GM19240 (cell line): ENCODE measurements around the gene ZCCHC24.
"Not testable (repeated sequence)": the region's sequence is repeated elsewhere in the genome, so short reads cannot be mapped to it uniquely, and the experiment has no call there.

Experiments
- DNase-seq: peaks from one replicate; pipeline ENCODE4 v3.0.0; 2011; ENCODE audit warnings: low spot score; ENCODE audit not compliant: insufficient read length

The ZCCHC24 gene

GRCh38 chr10:79346388-79347225, 98.8 kb downstream of the ZCCHC24 start:
- no peak for DNase-seq

- no peak for DNase-seq
Measured at GRCh38 chr10:79346012-79346340, 99.4 kb downstream of the ZCCHC24 start.

DNA sequence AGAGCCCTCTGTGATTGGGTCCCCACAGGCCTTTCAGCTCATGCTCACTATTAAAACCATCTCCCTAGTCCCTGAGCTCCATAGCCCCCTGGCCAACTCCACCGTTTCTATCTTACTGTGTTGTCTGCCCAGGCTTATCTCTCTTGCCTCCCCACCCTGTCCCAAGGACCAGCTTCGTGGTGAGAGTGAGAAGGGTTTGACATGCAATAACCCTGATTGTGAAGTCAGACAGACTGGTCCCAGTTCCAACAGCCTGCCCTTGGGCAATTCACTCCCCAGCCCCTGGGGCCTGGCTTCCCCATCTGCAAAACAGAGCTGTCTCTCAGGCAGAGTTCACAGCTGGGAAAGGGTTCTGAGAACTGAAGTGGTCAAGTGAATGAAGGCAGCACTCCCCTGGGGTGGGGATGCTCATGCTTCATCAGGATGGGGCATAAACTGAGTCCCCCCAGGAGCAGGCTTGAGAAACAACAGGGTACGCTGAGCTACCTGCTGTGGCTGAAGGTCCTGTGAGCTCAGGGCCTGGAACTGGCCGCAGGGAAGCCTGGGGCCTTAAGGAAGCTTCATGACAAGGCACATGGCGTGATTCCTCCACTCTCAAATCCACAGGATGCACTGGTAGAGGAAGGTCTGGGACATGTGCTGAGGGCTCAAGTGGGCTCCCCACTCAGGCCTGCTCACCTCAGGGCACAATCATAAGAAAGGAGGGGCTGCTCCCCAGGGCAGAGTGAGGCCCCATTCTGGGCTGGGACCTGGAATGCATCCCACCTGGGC, 100.0 kb downstream of the ZCCHC24 start:
- no peak for DNase-seq

- DNase-seq: no peak
Measured at GRCh38 chr10:79344502-79345195, 100.8 kb downstream of the ZCCHC24 start.

DNA sequence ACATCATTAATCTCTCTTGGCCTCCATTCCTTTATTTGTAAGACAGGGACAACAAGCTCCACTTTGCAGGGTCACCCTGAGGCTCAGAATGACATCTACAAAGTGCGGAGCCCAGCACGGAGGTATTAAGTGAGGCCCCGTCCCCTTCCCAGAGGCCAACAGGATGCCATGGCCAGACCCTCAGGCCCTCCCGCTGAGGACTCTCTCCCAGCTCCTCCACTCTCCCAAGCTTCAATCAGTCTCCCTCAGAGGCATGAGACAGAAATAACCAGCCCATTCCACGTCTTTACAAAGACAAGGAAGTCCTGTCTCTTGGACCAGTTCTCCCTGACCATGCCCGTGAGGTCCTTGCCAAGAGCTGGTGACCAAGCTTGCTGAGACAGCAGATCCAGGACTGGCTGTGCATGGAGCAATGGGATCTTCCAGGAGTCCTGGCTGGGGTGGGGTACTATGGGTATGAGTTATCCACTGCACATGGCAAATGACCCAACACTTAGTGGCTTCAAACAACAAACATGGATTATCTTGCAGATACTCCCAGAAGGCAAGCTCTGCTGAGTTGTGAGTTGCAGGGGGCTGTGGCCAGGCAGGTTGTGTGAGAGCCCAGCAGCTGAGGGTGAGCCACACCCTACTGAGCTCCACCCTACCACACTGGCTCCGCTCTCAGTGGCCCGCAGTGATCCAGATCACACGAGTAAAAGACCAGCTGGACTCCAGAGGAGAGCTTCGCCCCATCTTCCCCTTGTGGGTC, 102.4 kb downstream of the ZCCHC24 start:
- DNase-seq: no peak

DNA sequence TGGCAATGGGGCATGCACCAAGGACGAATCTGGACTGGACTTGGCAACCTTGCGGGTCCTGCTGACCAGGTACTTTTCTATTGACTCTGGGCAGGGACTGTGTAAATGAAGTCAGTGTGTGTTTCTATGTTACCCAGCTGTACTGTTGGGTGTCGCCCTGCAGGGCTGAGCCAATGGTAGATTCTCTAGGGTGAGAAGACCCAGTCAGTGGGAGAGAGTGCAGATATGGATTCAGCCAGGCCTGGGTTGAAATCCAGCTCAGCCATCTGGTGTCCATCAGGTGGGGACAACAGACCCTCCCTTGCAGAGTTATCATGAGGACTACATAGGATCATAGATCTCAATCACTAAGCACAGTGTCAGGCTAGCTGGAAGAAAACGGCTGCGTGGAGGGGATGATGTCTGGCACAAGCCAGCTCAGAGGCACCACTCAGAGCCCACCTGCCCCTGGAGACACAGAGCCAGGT, 103.1 kb downstream of the ZCCHC24 start:
- no peak for DNase-seq

- DNase-seq: no peak
Measured at GRCh38 chr10:79340646-79341244, 104.7 kb downstream of the ZCCHC24 start.

GRCh38 chr10:79339266-79339665, 106.2 kb downstream of the ZCCHC24 start:
- DNase-seq: no peak

GRCh38 chr10:79337783-79338469, 107.5 kb downstream of the ZCCHC24 start:
- DNase-seq: not testable (repeated sequence)

DNA sequence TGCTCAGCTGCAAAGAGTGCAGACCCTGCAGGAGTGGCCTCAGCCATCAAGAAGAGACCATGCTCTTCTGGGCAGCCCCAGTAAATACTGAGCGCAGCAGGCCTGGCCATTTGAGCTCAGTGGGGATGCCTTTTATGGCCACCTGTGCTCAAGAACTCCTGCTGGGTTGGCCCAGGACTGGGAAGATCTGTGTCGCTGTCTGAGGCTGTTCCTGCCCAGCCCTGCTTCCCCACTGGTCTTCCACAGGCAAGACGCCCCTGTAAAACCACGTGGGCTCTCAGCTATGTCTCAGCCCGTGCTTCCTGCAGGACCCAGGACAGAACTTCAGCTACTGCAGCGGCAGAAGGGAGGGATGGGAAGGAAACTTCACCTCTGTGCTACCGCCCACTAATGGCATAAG, 108.7 kb downstream of the ZCCHC24 start:
- no peak for DNase-seq

GRCh38 chr10:79336276-79336675, 109.1 kb downstream of the ZCCHC24 start:
- DNase-seq: no peak

- DNase-seq: no peak
Measured at GRCh38 chr10:79335470-79336235, 109.8 kb downstream of the ZCCHC24 start.

DNA sequence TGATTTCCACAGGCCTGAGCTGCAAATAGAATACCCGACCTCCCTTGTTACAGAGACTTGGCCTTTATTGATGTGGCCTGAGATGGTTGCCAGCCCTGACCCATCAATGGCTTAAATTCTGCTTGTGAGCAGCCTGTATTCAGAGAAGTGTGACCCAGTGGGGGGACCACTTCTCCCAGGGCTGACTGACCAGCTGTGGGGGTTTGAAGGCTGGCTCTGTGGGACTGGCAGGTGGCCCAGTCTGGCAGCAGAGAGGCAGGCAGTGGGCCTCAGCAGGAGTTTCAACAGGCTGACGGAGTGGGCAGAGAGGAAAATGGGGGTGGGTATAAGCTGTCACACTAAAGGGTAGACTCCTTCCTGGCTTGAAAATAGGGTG, 110.3 kb downstream of the ZCCHC24 start:
- no peak for DNase-seq

DNA sequence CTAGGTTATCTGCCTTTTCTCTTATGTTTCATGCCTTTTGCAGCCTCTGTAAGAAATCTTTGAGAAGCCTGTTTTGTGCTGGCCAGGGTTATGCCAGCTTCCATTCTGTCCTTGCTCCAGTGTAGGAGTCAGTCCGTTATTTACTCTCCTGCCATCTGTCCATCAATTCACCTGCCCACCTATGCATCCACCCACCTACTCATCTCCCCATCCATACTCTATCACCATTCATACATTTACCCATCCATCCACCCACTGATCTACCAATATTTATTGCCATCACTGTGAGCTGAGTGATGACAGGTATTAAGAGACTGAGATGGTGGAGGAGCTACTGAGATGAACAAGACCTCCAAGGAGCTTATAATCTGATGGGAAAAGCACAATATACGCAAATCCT, 110.9 kb downstream of the ZCCHC24 start:
- no peak for DNase-seq

- no peak for DNase-seq
Measured at GRCh38 chr10:79333513-79333912, 111.9 kb downstream of the ZCCHC24 start.

DNA sequence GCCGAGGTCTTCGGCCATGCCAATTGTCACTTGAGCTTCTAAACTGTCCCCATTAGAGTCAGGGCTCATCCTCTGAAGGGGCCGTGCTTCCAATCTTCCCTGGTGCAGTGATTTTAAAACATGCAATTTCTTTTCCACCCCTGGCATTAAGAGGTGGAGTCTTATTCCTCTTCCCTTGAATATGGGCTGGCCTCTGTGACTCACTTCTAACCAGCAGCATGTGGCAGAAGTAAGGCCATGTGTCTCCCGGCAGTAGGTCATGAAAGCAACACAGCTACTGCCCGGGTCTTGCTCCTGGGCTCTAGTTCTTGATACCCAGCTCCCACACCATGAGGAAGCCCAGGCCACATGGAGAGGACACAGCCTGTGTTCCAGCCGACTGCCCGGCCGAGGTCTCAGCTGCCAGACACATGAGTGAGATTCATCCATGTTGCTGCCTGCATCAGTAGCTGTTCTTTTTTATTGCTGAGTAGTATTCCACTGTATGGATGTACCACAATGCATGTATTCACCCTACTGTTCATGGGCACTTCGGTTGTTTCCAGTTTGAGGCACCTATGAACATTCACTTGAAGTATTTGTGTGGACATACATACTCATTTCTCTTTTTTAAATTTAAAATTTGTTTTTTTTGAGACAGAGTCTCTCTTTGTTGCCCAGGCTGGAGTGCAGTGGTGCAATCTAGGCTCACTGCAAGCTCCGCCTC, 112.7 kb downstream of the ZCCHC24 start:
- DNase-seq: not testable (repeated sequence)
